H9 (cell line): Measurements from ENCODE around the gene ZSCAN31. TPM values are rescaled to one million over a fixed set of nuclear protein-coding genes. Genes with fewer than 3 reads are reported as not detected.

Source experiments
- DNase-seq: peaks from one replicate; pipeline ENCODE4 v3.0.0-alpha.2; 2017
- H2AFZ ChIP-seq: one replicate; pipeline ENCODE4 v1.6.1; 2013; ENCODE audit warnings: mild to moderate bottlenecking, low read length, control low read depth, moderate library complexity
- H2AK5ac ChIP-seq: 2 replicates; pipeline ENCODE4 v1.6.1; 2013; ENCODE audit warnings: low read length, control low read depth, mixed read lengths; ENCODE audit not compliant: insufficient read length
- H2BK120ac ChIP-seq: one replicate; pipeline ENCODE4 v1.6.1; 2013; ENCODE audit warnings: low read depth, mild to moderate bottlenecking, low read length, control low read depth, inconsistent platforms; ENCODE audit not compliant: poor library complexity, severe bottlenecking
- H2BK12ac ChIP-seq: 2 replicates; pipeline ENCODE4 v1.6.1; 2013; ENCODE audit warnings: low read length, control low read depth, mixed read lengths, low read depth; ENCODE audit not compliant: insufficient read length
- H2BK15ac ChIP-seq: 2 replicates; pipeline ENCODE4 v1.6.1; 2013; ENCODE audit warnings: low read depth, low read length, control low read depth
- H2BK20ac ChIP-seq: one replicate; pipeline ENCODE4 v1.6.1; 2013; ENCODE audit warnings: low read depth, mild to moderate bottlenecking, low read length, control low read depth, inconsistent platforms; ENCODE audit not compliant: poor library complexity, severe bottlenecking
- H2BK5ac ChIP-seq: 2 replicates; pipeline ENCODE4 v1.6.1; 2013; ENCODE audit warnings: low read length, control low read depth, mixed read lengths; ENCODE audit not compliant: insufficient read length
- H3K14ac ChIP-seq: 2 replicates; pipeline ENCODE4 v1.6.1; 2013; ENCODE audit warnings: low read length, control low read depth; ENCODE audit not compliant: insufficient read depth
- H3K18ac ChIP-seq: 2 replicates; pipeline ENCODE4 v1.6.1; 2013; ENCODE audit warnings: low read depth, mild to moderate bottlenecking, mixed read lengths, low read length, control low read depth; ENCODE audit not compliant: insufficient read length
- H3K23ac ChIP-seq: 2 replicates; pipeline ENCODE4 v1.6.1; 2013; ENCODE audit warnings: low read length, control low read depth, mixed read lengths, low read depth; ENCODE audit not compliant: insufficient read length
- H3K23me2 ChIP-seq: 2 replicates; pipeline ENCODE4 v1.6.1; 2013; ENCODE audit warnings: low read depth, mild to moderate bottlenecking, mixed read lengths, low read length, control low read depth; ENCODE audit not compliant: insufficient read length, poor library complexity, severe bottlenecking
- H3K27ac ChIP-seq: 2 replicates; pipeline ENCODE4 v1.5.1; 2013; ENCODE audit warnings: low read length, control low read depth, mixed read lengths, low read depth; ENCODE audit not compliant: insufficient read length
- H3K27me3 ChIP-seq: 2 replicates; pipeline ENCODE4 v1.6.1; 2013; ENCODE audit warnings: low read length, control low read depth, inconsistent platforms; ENCODE audit not compliant: insufficient read depth
- H3K4ac ChIP-seq: 2 replicates; pipeline ENCODE4 v1.6.1; 2013; ENCODE audit warnings: low read depth, mild to moderate bottlenecking, control low read depth, inconsistent platforms, low read length, moderate library complexity
- H3K4me1 ChIP-seq: 2 replicates; pipeline ENCODE4 v1.6.1; 2013; ENCODE audit warnings: low read length, control low read depth, inconsistent platforms; ENCODE audit not compliant: insufficient read depth
- H3K4me2 ChIP-seq: 2 replicates; pipeline ENCODE4 v1.6.1; 2013; ENCODE audit warnings: low read length, control low read depth, mixed read lengths; ENCODE audit not compliant: insufficient read length, insufficient read depth
- H3K56ac ChIP-seq: 2 replicates; pipeline ENCODE4 v1.6.1; 2013; ENCODE audit warnings: low read depth, mild to moderate bottlenecking, mixed read lengths, low read length, control low read depth; ENCODE audit not compliant: insufficient read length
- H3K79me1 ChIP-seq: 2 replicates; pipeline ENCODE4 v1.6.1; 2013; ENCODE audit warnings: low read depth, mild to moderate bottlenecking, moderate library complexity, low read length, control low read depth, inconsistent platforms; ENCODE audit not compliant: insufficient read depth, poor library complexity, severe bottlenecking
- H3K79me2 ChIP-seq: 2 replicates; pipeline ENCODE4 v1.6.1; 2013; ENCODE audit warnings: low read length, control low read depth, inconsistent platforms; ENCODE audit not compliant: insufficient read depth
- H3K9ac ChIP-seq: 2 replicates; pipeline ENCODE4 v1.6.1; 2013; ENCODE audit warnings: low read length, control low read depth, mixed read lengths; ENCODE audit not compliant: insufficient read length; ENCODE audit errors: extremely low read depth
- H3K9me3 ChIP-seq: one replicate; pipeline ENCODE4 v1.6.1; 2013; ENCODE audit warnings: low read depth, low read length, inconsistent platforms; ENCODE audit not compliant: control insufficient read depth
- H3T11ph ChIP-seq: one replicate; pipeline ENCODE4 v1.6.1; 2013; ENCODE audit warnings: mild to moderate bottlenecking, low read length, control low read depth, inconsistent platforms
- H4K20me1 ChIP-seq: one replicate; pipeline ENCODE4 v1.6.1; 2013; ENCODE audit not compliant: control insufficient read depth, insufficient read length, insufficient read depth
- H4K5ac ChIP-seq: 2 replicates; pipeline ENCODE4 v1.6.1; 2013; ENCODE audit warnings: low read depth, mild to moderate bottlenecking, mixed read lengths, low read length, control low read depth; ENCODE audit not compliant: insufficient read length
- H4K8ac ChIP-seq: replicated peaks from 2 replicates; pipeline ENCODE4 v1.6.1; 2013; ENCODE audit warnings: low read length, control low read depth, mixed read lengths, low read depth; ENCODE audit not compliant: insufficient read length
- H4K91ac ChIP-seq: 2 replicates; pipeline ENCODE4 v1.6.1; 2013; ENCODE audit warnings: low read depth, mild to moderate bottlenecking, moderate library complexity, mixed read lengths, low read length, control low read depth; ENCODE audit not compliant: insufficient read length
- H3K27ac Mint-ChIP-seq, 3 experiments: 2 replicates in 2 of 3; 3 replicates in 1 of 3; pipeline ENCODE4 v1.8.0; 2020 to 2021; ENCODE audit warnings: mixed read lengths in 3 of 3, mild to moderate bottlenecking in 1 of 3, moderate library complexity in 1 of 3
- H3K27me3 Mint-ChIP-seq: 2 replicates; pipeline ENCODE4 v1.8.0; 2021; ENCODE audit warnings: low read depth, mild to moderate bottlenecking, moderate library complexity, mixed read lengths
- H3K36me3 Mint-ChIP-seq, 3 experiments: 2 replicates in 2 of 3; 3 replicates in 1 of 3; pipeline ENCODE4 v1.8.0; 2020 to 2021; ENCODE audit warnings: low read depth in 3 of 3, mixed read lengths in 3 of 3; ENCODE audit not compliant: insufficient read depth in 1 of 3
- H3K4me1 Mint-ChIP-seq, 2 experiments: 2 replicates each; pipeline ENCODE4 v1.8.0; 2020; ENCODE audit warnings: mixed read lengths in 2 of 2
- H3K4me3 Mint-ChIP-seq, 2 experiments: 2 replicates in 1 of 2; 3 replicates in 1 of 2; pipeline ENCODE4 v1.8.0; 2020 to 2021; ENCODE audit warnings: mild to moderate bottlenecking in 2 of 2, mixed read lengths in 2 of 2, moderate library complexity in 1 of 2
- H3K9me3 Mint-ChIP-seq, 2 experiments: 2 replicates in 1 of 2; 3 replicates in 1 of 2; pipeline ENCODE4 v1.8.0; 2020; ENCODE audit warnings: mild to moderate bottlenecking in 2 of 2, mixed read lengths in 2 of 2, moderate library complexity in 1 of 2
- CTCF ChIP-seq: fragments of 200-600 bp; sonication (generic); conservative IDR thresholded peaks from 3 replicates; pipeline ENCODE4 v1.8.0; 2021; ENCODE audit warnings: antibody characterized with exemption, mild to moderate bottlenecking
- WGBS: extraction: QIAGEN DNeasy Blood & Tissue Kit; methylation state at CpG from one replicate; pipeline ENCODE4 v1.1.7; 2013; ENCODE audit warnings: missing lambda C conversion rate, low lambda C conversion rate, mixed read lengths; ENCODE audit not compliant: insufficient read length; ENCODE audit errors: extremely low coverage; 5-methylcytosine and 5-hydroxymethylcytosine counted together
- total RNA-seq: library from RNA; stranded (reverse); gene quantifications from 2 replicates; pipeline ENCODE4 v1.2.1, GENCODE V29; 2021

Gene ZSCAN31
- total RNA-seq, 1 experiment from 2014 or later: 7.1 TPM

GRCh38 chr6:28353981-28354676 lies 18.2 kb upstream of the ZSCAN31 start:
- Mint-ChIP-seq H3K4me1 (peaks cover 26 to 29% of the 10 kb centered on the region in 2 experiments), H3K27me3 (no peaks in the 10 kb centered on the region), H3K4me3 (peak overlapping the region in 1 of 2 experiments; percentile 41; a peak in 1 of 5 replicates), H3K36me3 (peaks cover 15 to 28% (median 26%) of the 10 kb centered on the region in 3 experiments), H3K9me3 (peaks cover 7 to 8% of the 10 kb centered on the region in 2 experiments), H3K27ac (no peak overlapping the region)
- H2AFZ ChIP-seq: no peak overlapping the region
- no peak overlapping the region for H3T11ph ChIP-seq
- no peak overlapping the region for H3K4ac ChIP-seq
- H2BK120ac ChIP-seq: no peak overlapping the region
- no peak overlapping the region for H4K5ac ChIP-seq
- peaks cover 2% of the 10 kb centered on the region for H4K20me1 ChIP-seq
- H2BK20ac ChIP-seq: no peak overlapping the region
- H2BK15ac ChIP-seq: no peak overlapping the region
- TF ChIP-seq CTCF: no peak
- H3K4me1 ChIP-seq: peaks cover 5% of the 10 kb centered on the region; the same call in 1 of the 2 replicates
- peaks cover 11% of the 10 kb centered on the region for H3K23me2 ChIP-seq
- peaks cover 6% of the 10 kb centered on the region for H3K79me1 ChIP-seq
- no peak overlapping the region for H2AK5ac ChIP-seq
- H2BK5ac ChIP-seq: no peak overlapping the region
- H3K14ac ChIP-seq: no peak overlapping the region
- no peak overlapping the region for H3K18ac ChIP-seq
- WGBS: no CpG with 5 or more reads among the region's 11 CpGs
- H3K9ac ChIP-seq: no peak overlapping the region
- H3K23ac ChIP-seq: no peak overlapping the region
- no peak overlapping the region for H4K91ac ChIP-seq
- no peak overlapping the region for H2BK12ac ChIP-seq
- no peak overlapping the region for H3K27ac ChIP-seq
- H3K4me2 ChIP-seq: no peak overlapping the region
- H3K9me3 ChIP-seq: no peaks in the 10 kb centered on the region
- H3K27me3 ChIP-seq: no peaks in the 10 kb centered on the region
- H4K8ac ChIP-seq: no peak overlapping the region
- no peak for DNase-seq
- H3K56ac ChIP-seq: no peak overlapping the region
- H3K79me2 ChIP-seq: peaks cover 3% of the 10 kb centered on the region; the same call in 1 of the 2 replicates
